B cell (primary cell): ENCODE results near the gene NSA2. TPM values are rescaled to one million over a fixed set of nuclear protein-coding genes. Genes with fewer than 3 reads are reported as not detected.
"Not testable (repeated sequence)": the region's sequence is repeated elsewhere in the genome, so short reads cannot be mapped to it uniquely, and the experiment has no call there.

ENCODE experiments used
- ATAC-seq: fragments of 200-7000 bp; cut with Tn5 transposase; one replicate; pipeline ENCODE4 v1.10.0; 2021; ENCODE audit warnings: low read depth, mild to moderate bottlenecking, moderate number of reproducible peaks, moderate library complexity
- CTCF ChIA-PET: fragments of 350-600 bp; sonication (Branson Sonifier 250); formaldehyde crosslinking; loops from one replicate; lab custom pipeline; 2021; ENCODE audit warnings: antibody characterized with exemption, inconsistent platforms; lab: Charles Lee
- POLR2A ChIA-PET: fragments of 350-600 bp; sonication (Branson Sonifier 250); formaldehyde crosslinking; loops from one replicate; lab custom pipeline; 2021; ENCODE audit warnings: antibody characterized with exemption; lab: Charles Lee
- DNase-seq: peaks from one replicate; pipeline ENCODE4 v3.0.0; 2013
- H2AFZ ChIP-seq: 2 replicates; pipeline ENCODE4 v1.6.1; 2012; ENCODE audit warnings: mild to moderate bottlenecking, low read depth, low read length; ENCODE audit not compliant: insufficient read depth, poor library complexity, severe bottlenecking
- H3K27ac ChIP-seq, 2 donors: 1 replicate in 1 of 2; 2 replicates in 1 of 2; pipeline ENCODE4 v1.5.1; 2012 to 2013; ENCODE audit warnings: low read length in 2 of 2, mild to moderate bottlenecking in 2 of 2, moderate library complexity in 1 of 2
- H3K27me3 ChIP-seq, 4 experiments: fragments of 200-600 bp in 1 of 4; sonication (generic) in 1 of 4; replicated peaks in 1 of 4; 1 replicate in 2 of 4; 2 replicates in 2 of 4; pipeline versions ENCODE4 v1.6.1 to v1.7.0; 2013 to 2016; ENCODE audit warnings: low read length in 3 of 4, mild to moderate bottlenecking in 2 of 4, mixed read lengths in 1 of 4, moderate library complexity in 1 of 4; ENCODE audit not compliant: insufficient read depth in 4 of 4, control insufficient read depth in 3 of 4; ENCODE audit errors: control extremely low read depth in 1 of 4
- H3K36me3 ChIP-seq, 2 experiments: replicated peaks in 1 of 2; 1 replicate in 1 of 2; 2 replicates in 1 of 2; pipeline versions ENCODE4 v1.6.1 to v1.7.1; 2013; ENCODE audit warnings: low read length in 1 of 2; ENCODE audit not compliant: insufficient read depth in 2 of 2, control insufficient read depth in 1 of 2; ENCODE audit errors: control extremely low read depth in 1 of 2, extremely low read depth in 1 of 2
- H3K4me1 ChIP-seq, 2 donors: fragments of 200-600 bp in 1 of 2; sonication (generic) in 1 of 2; 1 replicate in 1 of 2; 2 replicates in 1 of 2; pipeline versions ENCODE4 v1.5.1 to v1.6.1; 2013 to 2017; ENCODE audit warnings: low read length in 2 of 2; ENCODE audit not compliant: control insufficient read depth in 2 of 2, insufficient read depth in 2 of 2
- H3K4me2 ChIP-seq: replicated peaks from 2 replicates; pipeline ENCODE3; 2012; ENCODE audit warnings: mild to moderate bottlenecking, low read depth, low read length; ENCODE audit not compliant: poor library complexity, severe bottlenecking
- H3K4me3 ChIP-seq, 5 experiments: fragments of 200-600 bp in 1 of 5; sonication (generic) in 1 of 5; 1 replicate in 3 of 5; 2 replicates in 2 of 5; pipeline versions ENCODE4 v1.5.1 to v1.7.0; 2011 to 2016; ENCODE audit warnings: low read length in 4 of 5, mild to moderate bottlenecking in 4 of 5, low read depth in 2 of 5, control low read depth in 1 of 5, moderate library complexity in 1 of 5; ENCODE audit not compliant: insufficient read depth in 1 of 5; ENCODE audit errors: control extremely low read depth in 1 of 5, extremely low read depth in 1 of 5
- H3K79me2 ChIP-seq: fragments of 200-600 bp; sonication (generic); one replicate; pipeline ENCODE4 v1.6.0; 2016; ENCODE audit warnings: low read length; ENCODE audit not compliant: control insufficient read depth, insufficient read depth
- H3K9ac ChIP-seq: fragments of 200-600 bp; sonication (generic); 2 replicates; pipeline ENCODE4 v1.6.1; 2017; ENCODE audit warnings: mild to moderate bottlenecking, low read length, moderate library complexity
- H3K9me3 ChIP-seq, 3 donors: one replicate each; pipeline versions ENCODE4 v1.6.1 to v1.7.1; 2013; ENCODE audit warnings: low read length in 2 of 3; ENCODE audit not compliant: control insufficient read depth in 2 of 3, insufficient read depth in 1 of 3; ENCODE audit errors: control extremely low read depth in 1 of 3
- H4K20me1 ChIP-seq: 2 replicates; pipeline ENCODE4 v1.6.0; 2012; ENCODE audit warnings: mild to moderate bottlenecking, low read length; ENCODE audit not compliant: insufficient read depth, control insufficient read depth, poor library complexity, severe bottlenecking
- H3K27ac Mint-ChIP-seq: one replicate; pipeline ENCODE4 v1.8.0; 2021; ENCODE audit warnings: mixed read lengths
- H3K27me3 Mint-ChIP-seq: one replicate; pipeline ENCODE4 v1.8.0; 2021; ENCODE audit warnings: mixed read lengths
- H3K4me1 Mint-ChIP-seq: one replicate; pipeline ENCODE4 v1.8.0; 2021; ENCODE audit warnings: mixed read lengths
- H3K4me3 Mint-ChIP-seq: one replicate; pipeline ENCODE4 v1.8.0; 2021; ENCODE audit warnings: mixed read lengths
- H3K9me3 Mint-ChIP-seq: one replicate; pipeline ENCODE4 v1.8.0; 2022; ENCODE audit warnings: mixed read lengths; ENCODE audit not compliant: insufficient read depth
- EZH2 ChIP-seq: IDR thresholded peaks from 2 replicates; pipeline ENCODE4 v1.6.1; 2012; ENCODE audit warnings: borderline replicate concordance, low read depth, mild to moderate bottlenecking, moderate library complexity, low read length; ENCODE audit not compliant: insufficient read depth, poor library complexity, severe bottlenecking
- WGBS: methylation state at CpG from one replicate; pipeline ENCODE4 v1.1.5; 2013; ENCODE audit warnings: missing lambda C conversion rate; ENCODE audit not compliant: insufficient coverage; 5-methylcytosine and 5-hydroxymethylcytosine counted together
- intact Hi-C: fragments of 100-400 bp; cut with micrococcal nuclease; formaldehyde crosslinking; loops from one replicate; pipeline ENCODE4 v1.10.0; 2022
- polyA plus RNA-seq: library from polyadenylated mRNA; depleted of rRNA; stranded (reverse); fragments of >200 nt; gene quantifications from 2 replicates; pipeline ENCODE4 v1.2.3, GENCODE V29; 2012
- total RNA-seq, 2 donors: library from RNA; stranded (reverse); fragments of 120-200 nt in 1 of 2; gene quantifications; 1 replicate in 1 of 2; 2 replicates in 1 of 2; pipeline versions ENCODE4 v1.2.3 to v1.2.4, GENCODE V29; 2013 to 2022
- TF ChIP-seq, protein P1 (sequence below): fragments of 200-600 bp; IDR thresholded peaks from one replicate; pipeline ENCODE4 v1.8.0; 2022; ENCODE audit warnings: antibody characterized with exemption, mild to moderate bottlenecking

NSA2 gene
- total and polyA plus RNA-seq, 2 donors (not counting 1 experiment from before 2014, with no cell fraction given): 30.2 to 126 TPM

DNA sequence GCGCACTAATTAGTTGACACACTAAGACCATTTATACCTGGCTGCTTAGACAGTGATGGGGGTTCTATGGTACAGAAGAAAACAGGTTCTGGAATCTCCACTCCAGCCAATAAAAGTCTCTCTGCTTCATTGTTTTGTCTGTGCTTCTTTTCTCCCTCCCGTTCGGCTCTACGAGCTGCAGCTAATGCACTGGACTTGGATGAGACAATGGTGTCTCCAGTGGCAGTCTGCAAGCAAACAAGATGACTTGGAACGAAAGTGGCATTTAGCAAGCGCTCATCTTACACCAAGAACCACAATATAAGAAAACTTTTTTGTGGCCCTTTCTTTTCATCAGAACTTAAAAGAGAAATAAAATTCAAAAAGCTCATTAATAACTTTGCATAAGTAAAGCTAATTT, 30.3 kb upstream of the NSA2 start:
- no peak overlapping the region for H3K9ac ChIP-seq
- Mint-ChIP-seq H3K4me1 (no peaks in the 10 kb centered on the region), H3K27ac (no peak overlapping the region), H3K4me3 (no peak overlapping the region), H3K27me3 (no peaks in the 10 kb centered on the region), H3K9me3 (no peaks in the 10 kb centered on the region)
- no peaks in the 10 kb centered on the region for H3K9me3 ChIP-seq
- peaks cover 24 to 64% of the 10 kb centered on the region in 2 experiments for H3K36me3 ChIP-seq
- DNase-seq (no peak), ATAC-seq (no peak)
- no peak overlapping the region for H3K4me3 ChIP-seq
- POLR2A ChIA-PET: no interaction called here
- H3K4me2 ChIP-seq: no peak overlapping the region
- no peak overlapping the region for H3K27ac ChIP-seq
- no peaks in the 10 kb centered on the region for H3K27me3 ChIP-seq
- H2AFZ ChIP-seq: no peak overlapping the region
- CTCF ChIA-PET: no interaction called here
- no peak for TF ChIP-seq EZH2
- TF ChIP-seq, protein P1, sequence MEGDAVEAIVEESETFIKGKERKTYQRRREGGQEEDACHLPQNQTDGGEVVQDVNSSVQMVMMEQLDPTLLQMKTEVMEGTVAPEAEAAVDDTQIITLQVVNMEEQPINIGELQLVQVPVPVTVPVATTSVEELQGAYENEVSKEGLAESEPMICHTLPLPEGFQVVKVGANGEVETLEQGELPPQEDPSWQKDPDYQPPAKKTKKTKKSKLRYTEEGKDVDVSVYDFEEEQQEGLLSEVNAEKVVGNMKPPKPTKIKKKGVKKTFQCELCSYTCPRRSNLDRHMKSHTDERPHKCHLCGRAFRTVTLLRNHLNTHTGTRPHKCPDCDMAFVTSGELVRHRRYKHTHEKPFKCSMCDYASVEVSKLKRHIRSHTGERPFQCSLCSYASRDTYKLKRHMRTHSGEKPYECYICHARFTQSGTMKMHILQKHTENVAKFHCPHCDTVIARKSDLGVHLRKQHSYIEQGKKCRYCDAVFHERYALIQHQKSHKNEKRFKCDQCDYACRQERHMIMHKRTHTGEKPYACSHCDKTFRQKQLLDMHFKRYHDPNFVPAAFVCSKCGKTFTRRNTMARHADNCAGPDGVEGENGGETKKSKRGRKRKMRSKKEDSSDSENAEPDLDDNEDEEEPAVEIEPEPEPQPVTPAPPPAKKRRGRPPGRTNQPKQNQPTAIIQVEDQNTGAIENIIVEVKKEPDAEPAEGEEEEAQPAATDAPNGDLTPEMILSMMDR: no peak
- H3K79me2 ChIP-seq: no peaks in the 10 kb centered on the region
- no peaks in the 10 kb centered on the region for H3K4me1 ChIP-seq
- 97% methylated on average over 3 of the region's 6 CpGs for WGBS
- intact Hi-C loops: no loop called here
- H4K20me1 ChIP-seq: no peaks in the 10 kb centered on the region

DNA sequence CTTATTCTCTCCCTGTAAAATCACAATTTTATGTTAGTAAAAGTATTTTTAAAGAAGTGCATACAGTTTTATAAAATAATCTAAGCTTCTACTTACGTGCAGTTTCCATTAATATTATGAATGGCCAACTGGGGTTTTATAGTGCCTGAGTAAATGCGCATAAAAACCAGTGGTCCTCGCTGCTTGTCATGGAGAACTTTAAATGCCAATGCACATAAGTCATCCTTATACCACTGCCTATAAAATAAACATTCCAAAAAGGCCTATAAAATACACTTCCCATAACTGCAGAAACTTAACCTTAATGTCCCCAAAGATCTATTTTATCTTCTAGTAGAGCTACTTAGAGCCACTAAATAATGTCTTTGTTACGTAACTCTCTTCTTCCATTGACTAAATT, 28.6 kb upstream of the NSA2 start:
- DNase-seq (no peak), ATAC-seq (no peak)
- ChIA-PET CTCF (no interaction called here), POLR2A (no interaction called here)
- Mint-ChIP-seq H3K4me3 (no peak overlapping the region), H3K4me1 (no peaks in the 10 kb centered on the region), H3K27me3 (no peaks in the 10 kb centered on the region), H3K9me3 (no peaks in the 10 kb centered on the region), H3K27ac (no peak overlapping the region)
- 96% methylated on average over 3 of the region's 4 CpGs for WGBS
- TF ChIP-seq EZH2: no peak
- TF ChIP-seq, protein P1: no peak
- Histone ChIP-seq H3K27me3 (no peaks in the 10 kb centered on the region), H3K4me1 (no peaks in the 10 kb centered on the region), H3K9ac (no peak overlapping the region), H3K4me2 (no peak overlapping the region), H3K79me2 (no peaks in the 10 kb centered on the region), H3K27ac (no peak overlapping the region), H3K4me3 (no peak overlapping the region), H2AFZ (no peak overlapping the region), H3K36me3 (peaks cover 26 to 68% of the 10 kb centered on the region in 2 experiments), H4K20me1 (no peaks in the 10 kb centered on the region), H3K9me3 (no peaks in the 10 kb centered on the region)
- intact Hi-C loops: no loop called here

DNA sequence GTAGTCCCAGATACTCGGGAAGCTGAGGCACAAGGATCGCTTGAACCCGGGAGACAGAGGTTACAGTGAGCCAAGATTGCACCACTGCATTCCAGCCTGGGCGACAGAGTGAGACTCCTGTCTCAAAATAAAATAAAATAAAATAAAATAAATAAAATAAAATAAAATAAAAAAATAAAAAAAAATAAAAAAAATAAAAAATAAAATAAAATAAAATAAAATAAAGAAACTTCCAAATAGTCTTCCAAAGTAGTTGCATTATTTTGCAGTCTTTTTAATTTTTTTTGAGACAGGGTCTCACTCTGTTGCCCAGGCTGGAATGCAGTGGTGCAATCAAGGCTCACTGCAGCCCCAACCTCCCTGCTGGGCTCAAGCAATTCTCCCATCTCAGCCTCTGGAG, 18.3 kb upstream of the NSA2 start:
- peaks cover 6 to 64% of the 10 kb centered on the region in 2 experiments for H3K36me3 ChIP-seq
- H3K4me1 ChIP-seq, H3K4me3 Mint-ChIP-seq, H3K4me3 ChIP-seq, H2AFZ ChIP-seq, DNase-seq, H3K27me3 Mint-ChIP-seq, ATAC-seq, POLR2A ChIA-PET, H3K9me3 Mint-ChIP-seq, H3K9ac ChIP-seq, H3K79me2 ChIP-seq, CTCF ChIA-PET, H3K27me3 ChIP-seq, H3K27ac Mint-ChIP-seq, intact Hi-C loops, H3K9me3 ChIP-seq, H3K27ac ChIP-seq, H4K20me1 ChIP-seq, H3K4me2 ChIP-seq, H3K4me1 Mint-ChIP-seq: not testable (repeated sequence)
- WGBS: 100% methylated on average over 3 of the region's 4 CpGs
